GM18858 (cell line): ENCODE measurements around the gene PRSS48.
"Not testable (repeated sequence)": the region's sequence is repeated elsewhere in the genome, so short reads cannot be mapped to it uniquely, and the experiment has no call there.

Source experiments
- ATAC-seq: cut with Tn5 transposase; IDR thresholded peaks from one replicate; pipeline ENCODE4 v1.9.1; 2021; ENCODE audit not compliant: unreplicated experiment

The PRSS48 gene

DNA sequence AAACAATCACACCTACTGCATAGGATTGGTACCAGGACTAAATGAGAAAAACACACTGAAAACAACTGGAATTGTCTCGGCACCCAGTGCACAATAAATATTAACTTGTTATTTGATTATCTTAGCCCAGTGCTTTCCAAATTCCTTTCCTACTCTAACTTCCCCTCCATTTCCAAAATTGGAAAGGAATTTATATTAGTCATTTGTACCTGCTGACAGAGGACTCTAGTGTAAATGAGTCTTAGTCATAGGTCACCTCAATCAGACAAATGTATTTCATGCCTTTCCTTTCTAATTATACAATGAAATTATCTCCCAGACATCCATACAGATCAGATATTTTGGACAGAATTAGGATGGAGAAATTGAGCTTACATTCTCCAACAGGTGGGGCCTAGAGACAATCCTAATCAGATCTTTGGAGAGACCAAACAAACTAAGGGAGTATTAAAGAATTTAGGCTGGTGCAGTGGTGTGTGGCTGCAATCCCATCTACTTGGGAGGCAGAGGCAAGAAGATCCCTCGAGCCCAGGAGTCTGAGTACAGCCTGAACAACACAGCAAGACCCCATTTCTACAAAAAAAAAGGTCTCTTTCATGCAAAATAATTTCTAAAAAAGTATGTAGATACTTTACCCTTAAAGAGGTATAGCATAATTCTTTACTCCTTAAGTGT lies 38.4 kb downstream of the PRSS48 start:
- no peak for ATAC-seq

DNA sequence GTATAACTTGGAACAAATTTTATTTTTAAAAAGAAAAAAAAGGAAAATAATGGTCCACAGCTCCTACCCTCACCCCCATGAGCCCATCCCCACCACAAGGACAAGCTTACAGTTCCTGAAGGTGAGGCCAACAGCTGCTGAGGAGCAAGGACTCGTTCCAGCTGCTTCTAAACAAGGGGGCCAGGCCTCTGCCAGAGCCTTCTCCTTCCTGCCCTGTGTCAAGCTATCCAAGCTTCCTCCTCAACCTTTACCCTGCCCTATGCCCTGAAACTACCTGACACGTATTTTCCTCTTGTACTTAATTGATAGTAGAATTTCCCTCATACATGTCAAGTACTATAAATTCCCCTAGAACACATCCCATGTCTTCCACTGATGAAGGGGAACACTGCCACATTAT lies 39.7 kb downstream of the PRSS48 start:
- no peak for ATAC-seq

DNA sequence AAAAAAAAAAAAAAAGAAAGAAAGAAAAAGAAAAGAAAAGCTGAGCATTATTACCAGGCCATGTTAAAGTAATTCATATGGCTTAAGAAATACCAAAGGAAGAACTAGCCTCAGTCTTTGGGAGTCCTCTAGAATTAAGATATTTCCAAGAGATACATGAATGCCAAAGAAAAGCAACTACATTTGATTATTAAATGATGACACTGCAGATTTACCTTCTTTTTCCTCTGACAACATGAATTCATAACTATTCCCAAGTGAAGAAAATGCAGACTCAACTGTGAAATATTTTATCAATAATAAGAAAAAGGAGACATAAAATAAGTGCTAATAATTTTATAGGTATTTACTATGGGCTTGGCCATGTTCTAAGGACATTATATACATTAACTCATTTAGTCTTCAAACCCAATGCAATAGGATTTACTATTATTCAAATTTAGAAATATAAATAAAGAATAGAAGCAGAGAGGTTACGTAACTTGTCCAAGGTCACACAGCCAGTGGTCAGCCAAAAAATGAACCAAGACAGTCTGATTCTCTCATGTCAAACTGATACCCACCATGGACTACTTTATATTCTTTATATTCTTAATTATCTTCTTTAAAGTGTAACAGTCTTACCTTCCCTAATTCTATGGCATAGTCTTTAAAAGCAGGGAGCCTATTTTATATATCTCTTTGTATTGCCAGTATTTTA lies 41.5 kb downstream of the PRSS48 start:
- no peak for ATAC-seq

DNA sequence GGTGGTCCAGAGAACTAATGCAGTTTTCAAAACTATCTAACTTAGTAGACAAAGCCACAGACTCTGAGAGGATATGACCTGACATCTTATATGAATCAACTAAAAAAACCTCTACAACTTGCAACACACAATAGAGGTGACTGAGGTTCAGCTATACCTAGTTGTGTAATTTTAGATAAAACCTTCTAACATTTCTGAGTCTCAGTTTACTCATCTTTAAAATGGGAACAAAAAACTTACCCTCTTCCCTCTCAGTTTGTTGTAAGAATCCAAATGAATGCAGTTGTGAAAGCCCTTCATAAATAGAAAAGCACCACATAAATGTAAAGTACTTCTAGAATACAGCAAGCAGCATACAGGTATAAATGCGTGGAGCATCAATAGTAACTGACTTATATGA lies 42.5 kb downstream of the PRSS48 start:
- ATAC-seq: no peak

DNA sequence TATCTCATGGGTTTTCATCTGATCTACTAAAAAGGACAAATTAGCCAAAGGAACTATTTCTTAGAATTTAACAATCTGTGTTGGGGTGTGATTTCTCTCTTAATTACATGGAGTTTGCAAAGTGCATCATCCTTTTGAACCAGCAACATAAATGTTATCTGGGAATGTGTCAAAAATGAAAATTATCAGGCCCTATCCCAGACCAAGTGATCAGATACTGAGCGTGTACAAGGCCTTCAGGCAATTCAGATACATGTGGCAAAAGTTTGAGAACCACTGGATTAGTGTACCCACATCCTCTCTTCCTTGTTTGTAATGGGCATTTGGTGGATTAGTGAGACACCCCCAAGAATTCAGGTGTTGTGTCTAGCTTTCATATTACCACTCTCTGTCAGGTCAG lies 44.6 kb downstream of the PRSS48 start:
- ATAC-seq: no peak

DNA sequence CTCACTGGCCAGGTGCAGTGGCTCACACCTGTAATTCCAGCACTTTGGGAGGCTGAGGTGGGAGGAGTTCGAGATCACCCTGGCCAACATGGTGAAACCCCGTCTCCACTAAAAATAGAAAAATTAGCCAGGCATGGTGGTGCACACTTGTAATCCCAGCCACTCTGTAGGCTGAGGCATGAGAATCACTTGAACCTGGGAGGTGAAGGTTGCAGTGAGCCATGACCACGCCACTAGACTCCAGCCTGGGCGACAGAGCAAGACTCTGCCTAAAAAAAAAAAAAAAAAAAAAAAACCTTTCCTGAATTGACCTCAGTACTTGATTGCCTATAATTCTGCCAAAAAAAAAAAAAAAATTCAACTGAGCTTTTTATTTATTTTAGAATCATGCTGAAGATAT lies 45.2 kb downstream of the PRSS48 start:
- ATAC-seq: not testable (repeated sequence)

DNA sequence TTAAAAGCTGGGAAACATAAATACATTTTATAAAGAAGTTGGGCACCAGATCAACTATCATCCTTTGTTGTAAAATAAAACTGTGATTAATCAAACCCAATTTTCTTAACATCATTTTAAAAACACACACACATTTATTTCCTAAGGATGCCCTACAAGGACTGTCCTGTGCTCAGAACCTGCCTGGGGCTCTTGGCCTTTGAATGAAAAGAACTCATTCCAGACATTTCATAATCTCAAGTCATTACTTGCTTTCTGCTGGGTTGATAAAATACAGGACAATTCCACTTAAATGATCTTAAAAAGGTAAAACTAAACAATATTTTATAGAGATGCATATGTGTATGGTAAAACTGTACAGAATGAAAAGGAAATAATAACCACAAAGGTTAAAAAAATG lies 45.6 kb downstream of the PRSS48 start:
- no peak for ATAC-seq

DNA sequence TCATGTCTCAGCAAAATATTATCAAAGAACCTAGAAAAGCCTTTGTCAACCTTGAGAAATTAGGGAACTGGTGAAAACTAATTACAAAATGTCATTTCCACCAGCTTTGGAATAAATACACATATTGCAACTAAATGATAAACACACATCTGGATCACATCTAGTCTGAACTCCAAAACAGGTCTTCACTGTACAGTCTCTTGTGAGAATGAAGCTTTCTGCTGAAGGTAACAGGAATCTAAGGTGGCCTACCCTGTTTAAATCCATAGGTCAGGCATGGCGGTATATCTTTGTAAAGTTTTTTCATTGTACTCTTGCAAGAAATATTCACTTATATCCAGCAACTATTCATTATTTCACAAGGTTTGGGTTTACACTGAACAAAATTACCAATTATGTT lies 46.7 kb downstream of the PRSS48 start:
- no peak for ATAC-seq

DNA sequence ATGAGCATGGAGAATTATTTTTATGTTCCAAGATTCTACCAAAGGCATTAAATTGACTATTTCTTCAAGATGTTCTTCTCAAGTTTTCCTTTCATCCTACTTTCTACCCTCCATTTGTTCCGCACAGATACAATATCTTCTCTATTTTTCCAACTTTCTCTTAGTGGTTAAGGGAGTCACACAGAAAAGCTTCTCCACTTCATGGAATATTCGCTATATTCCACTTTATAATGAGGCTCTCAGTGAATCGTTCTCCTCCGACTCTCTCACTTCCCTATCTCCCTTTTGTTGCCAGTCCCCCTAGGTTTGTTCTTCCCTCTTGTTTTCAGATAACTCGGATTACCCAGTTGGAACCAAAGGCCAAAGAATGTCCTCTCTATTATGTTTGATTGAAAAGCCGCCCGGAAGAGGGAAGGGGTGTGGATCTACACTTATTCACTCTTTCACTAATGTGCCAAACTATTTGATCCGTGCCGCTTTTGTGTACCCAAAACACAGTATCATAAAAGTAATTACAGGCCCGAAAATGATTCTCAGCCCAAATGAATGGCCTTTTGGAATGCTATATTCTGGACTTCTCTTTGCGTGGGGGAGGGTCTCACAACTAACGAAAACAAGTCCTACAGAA lies 47.3 kb downstream of the PRSS48 start:
- no peak for ATAC-seq

DNA sequence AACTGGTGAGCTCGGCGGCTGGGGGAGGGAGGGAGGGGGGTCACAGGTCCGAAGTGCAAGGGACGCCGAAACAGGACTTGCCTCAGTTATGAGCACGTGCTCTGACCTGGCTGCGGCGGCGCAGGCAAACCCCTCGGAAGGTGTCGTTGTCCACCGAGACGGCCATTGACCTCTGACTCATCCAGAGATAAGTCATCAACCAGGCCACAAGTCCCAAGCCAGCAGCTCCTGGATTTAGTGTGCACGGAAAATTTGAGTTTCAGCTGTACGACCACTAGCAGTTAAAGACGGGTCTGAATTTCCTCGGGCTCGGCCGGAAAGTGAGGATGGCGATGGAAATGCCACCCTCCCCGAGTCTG lies 47.8 kb downstream of the PRSS48 start:
- no peak for ATAC-seq

DNA sequence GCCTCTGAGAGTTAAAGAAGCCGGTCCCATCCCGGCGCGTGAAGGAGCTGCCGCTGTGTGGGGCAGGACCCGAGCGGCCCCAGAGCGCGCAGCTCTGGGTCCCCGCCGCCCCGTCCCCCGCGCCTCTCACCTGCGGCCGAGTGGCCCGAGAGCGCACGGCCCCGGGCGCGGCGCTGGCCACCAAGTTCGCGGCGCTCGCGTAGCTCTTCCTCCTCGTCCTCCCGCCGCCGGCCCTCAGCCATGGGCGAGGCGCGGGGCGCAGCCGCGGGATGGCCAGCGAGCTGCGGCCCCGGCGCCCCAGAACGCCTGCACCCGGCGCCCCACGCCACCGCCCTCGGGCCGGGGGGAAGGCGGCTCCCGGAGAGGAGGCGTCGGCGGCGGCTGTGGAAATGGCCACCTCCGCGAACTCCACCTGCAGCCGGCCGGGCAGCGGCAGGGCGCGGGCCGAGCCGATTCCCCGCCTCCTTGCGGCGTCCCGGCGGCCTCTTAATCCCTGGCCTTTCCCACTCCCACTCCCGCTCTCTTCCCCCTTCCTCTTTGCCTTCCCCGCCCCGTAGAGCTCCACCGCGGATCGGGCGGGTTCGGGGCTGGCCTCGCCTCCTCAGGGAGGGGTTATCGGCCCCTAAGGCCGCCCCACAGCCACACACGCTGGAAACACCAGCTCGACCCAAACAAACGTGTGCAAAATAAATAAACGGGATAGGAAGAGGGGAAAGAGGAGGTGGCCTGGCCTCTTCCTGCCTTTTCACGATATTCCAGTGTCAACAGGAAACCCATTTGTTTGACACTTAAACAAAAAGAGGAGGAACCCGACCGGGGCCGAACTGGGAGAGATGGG lies 48.4 kb downstream of the PRSS48 start, which contains the start of gene SH3D19:
Gene SH3D19, minus strand, starts transcription at position 495 of the 838 bp plus-strand sequence. Its CDS starts 253 bp downstream, at position 242.
- ATAC-seq: no peak

DNA sequence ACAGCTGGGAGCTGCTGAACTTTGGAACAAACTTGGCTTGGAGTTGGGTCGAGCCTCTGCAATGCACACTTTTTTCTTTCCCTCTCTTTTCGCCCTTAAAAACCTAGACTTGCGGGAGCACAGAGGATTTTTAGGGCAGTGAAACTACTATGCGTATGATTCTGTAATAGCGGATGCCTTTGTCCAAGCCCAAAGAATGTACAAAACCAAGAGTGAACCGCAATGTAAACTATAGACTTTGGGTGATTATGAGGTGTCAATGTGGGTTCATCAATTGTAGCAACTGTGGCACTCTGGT lies 48.9 kb downstream of the PRSS48 start:
- no peak for ATAC-seq

DNA sequence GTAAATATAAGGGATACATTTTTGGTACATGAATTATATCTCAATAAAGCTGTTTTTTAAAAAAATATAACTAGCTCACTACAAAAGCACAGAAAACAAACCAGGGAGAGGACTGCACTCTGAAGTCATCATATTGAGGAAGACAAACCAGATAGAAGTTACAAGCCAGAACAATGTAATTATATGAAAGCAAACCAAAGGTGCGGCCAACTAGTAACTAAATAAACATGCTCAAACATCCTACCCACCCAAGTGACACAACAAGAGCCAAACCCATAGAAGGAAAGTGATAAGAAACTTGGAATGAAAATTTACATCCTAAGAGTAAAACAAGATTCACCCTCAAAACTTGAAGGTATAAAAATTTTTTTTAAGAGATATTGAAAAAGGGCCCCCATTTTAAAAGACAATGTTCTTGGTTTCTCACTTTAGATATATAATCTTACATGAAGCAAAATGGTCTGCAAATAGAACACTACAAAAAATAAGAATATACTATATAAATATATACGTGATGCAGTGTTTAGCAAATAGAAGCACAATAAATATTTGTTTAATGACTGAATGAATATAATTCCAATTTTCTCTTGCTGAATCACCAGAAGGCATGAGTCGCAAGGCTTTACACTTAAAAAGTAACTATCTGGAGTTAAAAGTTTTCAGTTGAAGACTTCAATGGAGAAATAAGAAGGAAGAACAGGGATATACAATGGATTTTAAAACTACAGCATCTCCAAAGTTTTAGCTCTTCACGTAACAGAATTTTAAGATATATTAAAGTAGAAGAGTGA lies 52.5 kb downstream of the PRSS48 start:
- no peak for ATAC-seq

DNA sequence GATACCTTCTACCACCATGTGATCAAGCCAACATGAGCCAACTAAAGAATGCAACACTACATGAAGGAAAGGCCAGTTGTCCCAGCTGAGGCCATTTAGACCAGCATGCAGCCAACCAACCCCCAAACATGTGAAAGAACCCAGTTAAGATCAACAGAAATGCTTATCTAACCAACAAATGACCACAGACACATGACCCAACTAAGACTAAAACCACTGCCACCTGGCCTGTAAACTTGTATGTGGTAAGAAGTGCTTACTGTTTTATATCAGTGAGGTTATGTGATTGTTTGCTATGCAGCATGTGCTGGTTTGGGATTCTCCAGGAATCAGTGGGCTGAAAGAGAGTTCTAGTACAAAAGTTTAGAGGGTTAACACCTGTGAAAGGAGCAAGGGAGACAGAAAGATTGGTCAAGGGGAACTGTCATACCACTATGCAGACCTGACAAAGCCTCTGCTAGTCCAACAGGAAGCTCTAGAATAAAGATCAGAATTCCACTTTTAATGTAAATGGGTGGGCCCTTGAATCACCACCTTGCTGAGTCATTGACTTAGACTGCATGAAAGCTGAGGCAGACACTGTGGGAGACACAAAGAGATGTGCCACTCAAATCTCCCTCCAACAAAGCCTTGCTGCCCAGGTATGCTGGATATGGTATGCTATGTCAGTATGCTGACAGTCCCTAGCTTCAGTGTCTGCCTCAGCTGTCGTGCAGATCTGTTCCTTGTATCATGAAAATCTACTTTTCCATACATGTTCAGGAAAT lies 54.5 kb downstream of the PRSS48 start:
- no peak for ATAC-seq

DNA sequence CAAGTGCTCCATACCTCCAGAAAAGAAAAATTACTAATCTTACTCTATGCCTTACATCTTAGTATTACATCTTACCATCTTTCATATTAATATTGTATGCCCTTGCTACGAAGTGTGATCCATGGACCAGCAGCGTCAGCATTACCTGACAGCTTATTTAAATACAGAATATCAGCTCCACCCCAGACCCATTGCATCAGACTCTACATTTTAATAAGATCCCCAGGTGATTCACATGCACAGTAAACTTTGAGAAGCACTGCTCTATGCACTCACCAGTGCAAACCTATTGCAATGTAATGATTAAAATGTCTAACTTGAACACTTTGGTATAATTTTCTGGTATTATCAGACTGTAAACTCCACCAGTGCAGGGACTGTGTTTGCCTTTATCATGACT lies 62.5 kb downstream of the PRSS48 start:
- ATAC-seq: no peak

DNA sequence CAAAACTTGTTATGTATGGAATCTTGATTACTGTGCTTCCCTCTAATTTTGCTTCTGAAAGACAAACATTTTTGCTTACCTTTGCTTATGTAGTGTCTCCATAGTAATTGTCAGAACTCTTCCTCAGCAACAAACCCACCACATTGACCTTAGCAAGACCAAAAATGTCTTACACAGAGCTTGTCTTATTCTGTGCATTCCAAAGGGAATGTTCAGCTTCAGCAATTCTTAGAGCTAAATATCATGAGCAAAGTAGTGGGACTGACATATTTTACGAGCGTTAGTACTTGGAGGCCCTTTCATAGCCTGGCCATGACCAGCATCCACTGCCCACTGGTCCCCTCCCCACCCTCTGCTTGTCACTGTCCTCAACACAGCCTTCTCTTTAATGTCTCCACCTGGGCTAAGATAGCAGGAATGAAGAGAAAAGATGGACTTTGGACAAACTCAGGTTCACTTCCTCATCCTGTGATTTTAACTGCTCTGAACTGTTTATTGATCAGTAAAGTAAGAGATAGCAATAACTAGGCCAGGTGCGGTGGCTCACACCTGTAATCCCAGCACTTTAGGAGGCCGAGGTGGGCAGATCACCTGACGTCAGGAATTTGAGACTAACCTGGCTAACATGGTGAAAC lies 63.9 kb downstream of the PRSS48 start:
- ATAC-seq: no peak
